ENCODE data around the gene C1GALT1. TPM values are rescaled to one million over a fixed set of nuclear protein-coding genes. Genes with fewer than 3 reads are reported as not detected.

Gene C1GALT1
- total RNA-seq, 1 experiment from 2014 or later = 27.2 TPM

GRCh38 chr7:7165372-7165771 is 17.0 kb upstream of the C1GALT1 start:
- intact Hi-C loops (cut with micrococcal nuclease) = no loop called here
- H3K4me1 ChIP-seq (ENCODE audit: control insufficient read depth in 1 of 2, insufficient read depth in 2 of 2, low read length in 2 of 2) = no peaks in the 10 kb centered on the region
- no peak overlapping the region for H3K4me2 ChIP-seq (ENCODE audit: low read length)
- no peaks in the 10 kb centered on the region for H3K27me3 ChIP-seq (ENCODE audit: insufficient read depth, low read length)
- no peak overlapping the region for H3K9ac ChIP-seq (ENCODE audit: low read length)
- ATAC-seq (no peak), DNase-seq (ENCODE audit: low read depth, low spot score) (no peak)
- no peak overlapping the region for H3K27ac ChIP-seq (ENCODE audit: low read depth, low read length)
- no peaks in the 10 kb centered on the region for H3K9me3 ChIP-seq (ENCODE audit: control insufficient read depth in 1 of 2, insufficient read depth in 1 of 2, low read depth in 1 of 2, low read length in 2 of 2)
- no peaks in the 10 kb centered on the region for H4K20me1 ChIP-seq (ENCODE audit: insufficient read depth)
- RAD21 ChIA-PET (ENCODE audit: low non-redundant PET in 1 of 2, low total read pairs in 2 of 2, uncharacterized antibody in 2 of 2, unreplicated experiment in 2 of 2) = no interaction called here
- CTCF ChIA-PET = no interaction called here
- no peaks in the 10 kb centered on the region for H3K9me2 ChIP-seq (ENCODE audit: insufficient read depth)
- no peak overlapping the region for H2AFZ ChIP-seq (ENCODE audit: low read depth, low read length, poor library complexity, severe bottlenecking)
- POLR2A ChIA-PET = interaction anchor here (0.7 kb wide), 1 partner anchor 17 kb away, joined by 3 read pairs; the partner anchor contains the start of gene C1GALT1
- no peaks in the 10 kb centered on the region for H3K36me3 ChIP-seq (ENCODE audit: control insufficient read depth in 1 of 2, insufficient read depth in 2 of 2, low read length in 2 of 2)
- no TSS peak for BruUV-seq (replicated peaks)
- TF ChIP-seq EGR1 (IDR thresholded peaks at IDR 0.05; ENCODE audit: low read depth) = no peak
- no peak for TF ChIP-seq ZBTB33 (IDR thresholded peaks at IDR 0.05; ENCODE audit: extremely low read depth, insufficient replicate concordance, low read length)
- no peak for TF ChIP-seq CTCF (IDR thresholded peaks at IDR 0.05 in 2 of 3, conservative IDR thresholded peaks at IDR 0.05 in 1 of 3; ENCODE audit: borderline replicate concordance in 1 of 3, insufficient read depth in 1 of 3, low read depth in 2 of 3, low read length in 2 of 3)
- no peak for TF ChIP-seq ZFX (IDR thresholded peaks at IDR 0.05)
- no peak for TF ChIP-seq REST (IDR thresholded peaks at IDR 0.05; ENCODE audit: low read depth)
- no peak for TF ChIP-seq MAX (IDR thresholded peaks at IDR 0.05)
- TF ChIP-seq ATF3 (IDR thresholded peaks at IDR 0.05) = no peak
- H3K4me3 ChIP-seq (replicated peaks in 1 of 2; ENCODE audit: low read depth in 1 of 2, low read length in 2 of 2) = no peak overlapping the region
- no peaks in the 10 kb centered on the region for H3K79me2 ChIP-seq (ENCODE audit: insufficient read depth, low read length)

Data from HCT116 (cell line).